ENCODE results near the gene SLC1A4.

DNA sequence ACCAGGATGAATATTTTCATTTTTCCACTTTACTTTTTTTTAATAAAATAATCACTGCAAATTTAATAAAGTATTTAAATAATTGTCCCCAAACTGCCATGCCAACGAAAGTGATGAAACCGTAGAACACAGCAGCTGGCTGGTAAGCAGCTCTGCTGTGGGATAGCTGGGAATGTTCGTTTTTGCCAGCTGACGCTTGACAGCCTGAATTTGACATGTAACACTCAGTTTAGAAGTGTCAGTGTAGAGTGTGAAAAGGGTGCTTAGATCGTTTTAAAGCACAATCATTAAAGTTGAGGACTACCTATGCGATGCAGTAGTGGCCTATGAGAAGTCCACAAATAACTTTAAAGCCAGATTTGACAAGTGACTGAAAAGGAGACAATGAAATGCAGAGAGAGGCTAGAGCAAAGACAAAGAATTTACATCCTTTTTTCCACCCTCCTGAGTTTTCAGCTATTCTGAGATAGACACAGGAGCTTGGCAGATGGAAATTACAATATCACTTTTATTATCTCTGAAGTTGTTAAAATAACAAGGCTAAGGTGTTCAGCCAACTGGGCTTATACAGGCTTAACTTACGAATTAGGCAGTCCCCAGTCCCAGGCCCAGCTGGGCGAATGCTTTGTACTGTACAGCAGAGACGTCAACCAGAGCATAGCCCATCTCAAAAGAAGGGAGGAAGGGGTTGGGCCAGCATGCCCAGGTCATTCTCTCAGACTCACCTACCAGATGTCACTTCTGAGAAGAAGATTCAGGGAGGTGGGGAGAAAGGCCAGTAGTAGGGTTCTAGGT is 31.9 kb upstream of the SLC1A4 start:
- TF ChIP-seq, protein P1, sequence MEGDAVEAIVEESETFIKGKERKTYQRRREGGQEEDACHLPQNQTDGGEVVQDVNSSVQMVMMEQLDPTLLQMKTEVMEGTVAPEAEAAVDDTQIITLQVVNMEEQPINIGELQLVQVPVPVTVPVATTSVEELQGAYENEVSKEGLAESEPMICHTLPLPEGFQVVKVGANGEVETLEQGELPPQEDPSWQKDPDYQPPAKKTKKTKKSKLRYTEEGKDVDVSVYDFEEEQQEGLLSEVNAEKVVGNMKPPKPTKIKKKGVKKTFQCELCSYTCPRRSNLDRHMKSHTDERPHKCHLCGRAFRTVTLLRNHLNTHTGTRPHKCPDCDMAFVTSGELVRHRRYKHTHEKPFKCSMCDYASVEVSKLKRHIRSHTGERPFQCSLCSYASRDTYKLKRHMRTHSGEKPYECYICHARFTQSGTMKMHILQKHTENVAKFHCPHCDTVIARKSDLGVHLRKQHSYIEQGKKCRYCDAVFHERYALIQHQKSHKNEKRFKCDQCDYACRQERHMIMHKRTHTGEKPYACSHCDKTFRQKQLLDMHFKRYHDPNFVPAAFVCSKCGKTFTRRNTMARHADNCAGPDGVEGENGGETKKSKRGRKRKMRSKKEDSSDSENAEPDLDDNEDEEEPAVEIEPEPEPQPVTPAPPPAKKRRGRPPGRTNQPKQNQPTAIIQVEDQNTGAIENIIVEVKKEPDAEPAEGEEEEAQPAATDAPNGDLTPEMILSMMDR (IDR thresholded peaks at IDR 0.05) = no peak
- no peak for TF ChIP-seq POLR2A (IDR thresholded peaks at IDR 0.05)
